Caki2 (cell line): ENCODE data around the gene SHISA5. TPM values are rescaled to one million over a fixed set of nuclear protein-coding genes. Genes with fewer than 3 reads are reported as not detected.
A peak's percentile ranks its signal among the peaks of the same experiment; 100 is the strongest.

Experiments used
- DNase-seq: peaks from one replicate; pipeline ENCODE4 v3.0.0-alpha.2; 2015; ENCODE audit warnings: low read depth
- in situ Hi-C: cut with HindIII; loops from 2 replicates; pipeline ENCODE4 v1.10.0; 2016; ENCODE audit warnings: low sequenced_read_pairs, low pct_unique_long_range_greater_than_20kb, mixed read lengths
- total RNA-seq: library from RNA; depleted of rRNA; stranded (reverse); fragments of >200 nt; shearing (Covaris generic); gene quantifications from 2 replicates; pipeline ENCODE4 v1.2.3, GENCODE V29; 2014; ENCODE audit warnings: low replicate concordance

Gene SHISA5
- total RNA-seq, 1 experiment from 2014 or later = 132 TPM

GRCh38 chr3:48528048-48528447 lies 24.1 kb upstream of the SHISA5 start:
- in situ Hi-C loops = no loop called here

GRCh38 chr3:48524970-48525369 lies 21.0 kb upstream of the SHISA5 start:
- no peak for DNase-seq
- in situ Hi-C loops = no loop called here

More at GRCh38 chr3:48528048-48528447, 24.1 kb upstream of the SHISA5 start:
- DNase-seq = no peak

- DNase-seq = no peak
Measured at GRCh38 chr3:48521635-48522034, 17.7 kb upstream of the SHISA5 start.

GRCh38 chr3:48519277-48519643 lies 15.3 kb upstream of the SHISA5 start:
- no peak for DNase-seq
- in situ Hi-C loops = no loop called here

More at GRCh38 chr3:48521635-48522034, 17.7 kb upstream of the SHISA5 start:
- in situ Hi-C loops = no loop called here

GRCh38 chr3:48518638-48519276 lies 14.8 kb upstream of the SHISA5 start:
- in situ Hi-C loops = no loop called here
- no peak for DNase-seq

- in situ Hi-C loops = no loop called here
Measured at GRCh38 chr3:48518069-48518468, 14.1 kb upstream of the SHISA5 start.

GRCh38 chr3:48516571-48516970 lies 12.6 kb upstream of the SHISA5 start:
- in situ Hi-C loops = no loop called here
- no peak for DNase-seq

More at GRCh38 chr3:48518069-48518468, 14.1 kb upstream of the SHISA5 start:
- DNase-seq = no peak

- DNase-seq = no peak
- in situ Hi-C loops = no loop called here
Measured at GRCh38 chr3:48514431-48515227, 10.7 kb upstream of the SHISA5 start.

GRCh38 chr3:48511551-48511950 lies 7.6 kb upstream of the SHISA5 start:
- no peak for DNase-seq
- in situ Hi-C loops = no loop called here

- DNase-seq = peak; percentile 85
Measured at GRCh38 chr3:48507256-48508061, 3.5 kb upstream of the SHISA5 start.

GRCh38 chr3:48505968-48506504 lies 2.1 kb upstream of the SHISA5 start:
- no peak for DNase-seq
- in situ Hi-C loops = no loop called here

More at GRCh38 chr3:48507256-48508061, 3.5 kb upstream of the SHISA5 start:
- in situ Hi-C loops = no loop called here

GRCh38 chr3:48505146-48505545 lies 1.2 kb upstream of the SHISA5 start:
- in situ Hi-C loops = no loop called here
- DNase-seq = no peak

- in situ Hi-C loops = no loop called here
- no peak for DNase-seq
Measured at GRCh38 chr3:48503401-48504050, 448 bp downstream of the SHISA5 start.

- DNase-seq = no peak
- in situ Hi-C loops = no loop called here
Measured at GRCh38 chr3:48502728-48503168, 1.2 kb downstream of the SHISA5 start.

GRCh38 chr3:48502121-48502520 lies 1.9 kb downstream of the SHISA5 start:
- no peak for DNase-seq
- in situ Hi-C loops = no loop called here

GRCh38 chr3:48501196-48501595 lies 2.8 kb downstream of the SHISA5 start:
- DNase-seq = no peak
- in situ Hi-C loops = no loop called here

- DNase-seq = no peak
- in situ Hi-C loops = no loop called here
Measured at GRCh38 chr3:48500656-48501055, 3.3 kb downstream of the SHISA5 start.

- DNase-seq = no peak
- in situ Hi-C loops = no loop called here
Measured at GRCh38 chr3:48493203-48493501, 10.8 kb downstream of the SHISA5 start.
